ENCODE data around the gene MAD2L1BP. TPM values are rescaled to one million over a fixed set of nuclear protein-coding genes. Genes with fewer than 3 reads are reported as not detected.

MAD2L1BP gene
- total and polyA plus RNA-seq, 11 donors = 19.8 to 38.6 (median 26.6) TPM

DNA sequence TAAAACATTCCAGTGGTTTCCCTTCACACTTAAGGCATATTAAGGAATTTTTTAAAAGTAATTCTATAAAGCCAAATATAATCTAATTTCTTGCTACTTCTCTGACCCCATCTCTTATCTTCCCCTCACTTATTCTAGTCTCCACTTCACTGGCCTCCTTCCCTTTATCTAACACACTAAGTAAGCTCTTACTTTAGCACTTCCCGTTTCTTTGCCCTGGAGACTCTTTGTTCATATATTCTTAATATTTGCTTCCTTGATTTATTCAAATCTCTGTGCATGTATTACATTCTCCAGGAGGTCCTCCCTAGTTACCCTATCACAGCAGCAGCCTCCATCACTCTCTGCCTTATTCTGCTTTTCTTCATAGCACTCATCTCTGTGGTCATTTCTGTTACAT, 26.8 kb upstream of the MAD2L1BP start:
- H3K27me3 ChIP-seq = no peaks in the 10 kb centered on the region
- no peak overlapping the region for H3K4me3 ChIP-seq
- no peak overlapping the region for H3K27ac ChIP-seq
- H3K4me1 ChIP-seq = peaks cover 0 to 13% (median 0%) of the 10 kb centered on the region in 12 donors
- DNase-seq (no peak), ATAC-seq (no peak)
- intact Hi-C loops (cut with DNase I) = loop anchor here in 9 of 10 donors (1.0 to 10.0 kb wide), 9 partner anchors 58 to 473 kb away; partner anchors contain the start of gene VEGFA (in 1 of the 9)
- WGBS, 4 donors = 52 to 71% (median 65%) methylated on average over 1 of the region's 1 CpG
- no peak for TF ChIP-seq POLR2A (IDR thresholded peaks at IDR 0.05)
- TF ChIP-seq, protein P1, sequence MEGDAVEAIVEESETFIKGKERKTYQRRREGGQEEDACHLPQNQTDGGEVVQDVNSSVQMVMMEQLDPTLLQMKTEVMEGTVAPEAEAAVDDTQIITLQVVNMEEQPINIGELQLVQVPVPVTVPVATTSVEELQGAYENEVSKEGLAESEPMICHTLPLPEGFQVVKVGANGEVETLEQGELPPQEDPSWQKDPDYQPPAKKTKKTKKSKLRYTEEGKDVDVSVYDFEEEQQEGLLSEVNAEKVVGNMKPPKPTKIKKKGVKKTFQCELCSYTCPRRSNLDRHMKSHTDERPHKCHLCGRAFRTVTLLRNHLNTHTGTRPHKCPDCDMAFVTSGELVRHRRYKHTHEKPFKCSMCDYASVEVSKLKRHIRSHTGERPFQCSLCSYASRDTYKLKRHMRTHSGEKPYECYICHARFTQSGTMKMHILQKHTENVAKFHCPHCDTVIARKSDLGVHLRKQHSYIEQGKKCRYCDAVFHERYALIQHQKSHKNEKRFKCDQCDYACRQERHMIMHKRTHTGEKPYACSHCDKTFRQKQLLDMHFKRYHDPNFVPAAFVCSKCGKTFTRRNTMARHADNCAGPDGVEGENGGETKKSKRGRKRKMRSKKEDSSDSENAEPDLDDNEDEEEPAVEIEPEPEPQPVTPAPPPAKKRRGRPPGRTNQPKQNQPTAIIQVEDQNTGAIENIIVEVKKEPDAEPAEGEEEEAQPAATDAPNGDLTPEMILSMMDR (IDR thresholded peaks at IDR 0.05) = no peak
- no peaks in the 10 kb centered on the region for H3K9me3 ChIP-seq
- H3K36me3 ChIP-seq = peaks cover 0 to 93% (median 69%) of the 10 kb centered on the region in 9 donors

DNA sequence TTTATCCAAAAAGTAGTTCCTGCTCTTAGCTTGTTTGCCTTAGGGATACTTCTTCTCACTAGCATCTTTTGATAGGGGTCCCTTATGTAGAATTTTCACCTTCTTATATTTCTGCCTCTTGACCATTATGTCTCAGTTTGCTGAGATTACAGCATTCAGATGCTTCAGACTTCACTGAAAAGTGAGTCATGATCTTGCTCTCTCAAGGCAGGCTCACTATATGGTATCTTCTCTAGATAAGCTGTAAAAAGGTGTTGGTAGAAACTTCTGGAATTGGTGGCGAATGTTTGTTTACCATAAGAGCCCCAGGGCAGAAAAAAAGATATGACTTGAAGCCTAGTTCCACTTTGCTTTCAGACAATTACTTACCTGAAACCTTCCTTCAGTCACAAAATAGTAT, 26.2 kb upstream of the MAD2L1BP start:
- intact Hi-C loops (cut with DNase I) = loop anchor here in 8 of 10 donors (2.0 to 10.0 kb wide), 8 partner anchors 57 to 473 kb away; partner anchors contain the start of gene VEGFA (in 1 of the 8)
- no peak overlapping the region for H3K27ac ChIP-seq
- peaks cover 0 to 13% (median 0%) of the 10 kb centered on the region in 12 donors for H3K4me1 ChIP-seq
- 89 to 100% (median 92%) methylated on average over 1 of the region's 1 CpG for WGBS, 4 donors
- DNase-seq (no peak), ATAC-seq (no peak)
- TF ChIP-seq, protein P1 (IDR thresholded peaks at IDR 0.05) = no peak
- no peak for TF ChIP-seq POLR2A (IDR thresholded peaks at IDR 0.05)
- no peaks in the 10 kb centered on the region for H3K27me3 ChIP-seq
- no peak overlapping the region for H3K4me3 ChIP-seq
- H3K9me3 ChIP-seq = no peaks in the 10 kb centered on the region
- peaks cover 0 to 93% (median 69%) of the 10 kb centered on the region in 9 donors for H3K36me3 ChIP-seq

DNA sequence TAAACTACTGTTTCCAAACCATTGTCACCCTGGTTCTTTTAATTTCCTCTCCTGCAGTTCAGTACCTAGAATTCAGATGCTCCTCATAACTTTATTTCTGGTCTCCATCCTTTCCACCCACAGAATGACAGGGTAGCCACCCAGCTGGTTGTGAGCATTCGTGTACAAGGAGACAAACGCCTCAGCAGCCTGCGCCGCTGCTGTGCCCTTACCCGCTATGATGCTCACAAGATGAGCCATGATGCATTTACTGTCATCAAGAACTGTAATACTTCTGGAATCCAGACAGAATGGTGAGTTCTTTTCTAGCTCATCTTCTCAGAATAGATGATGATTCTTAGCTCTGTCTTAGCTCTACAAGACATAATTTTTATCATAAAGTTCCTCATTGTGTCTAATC, 25.2 kb upstream of the MAD2L1BP start:
- peaks cover 0 to 13% (median 0%) of the 10 kb centered on the region in 12 donors for H3K4me1 ChIP-seq
- no peak for DNase-seq
- peaks cover 0 to 91% (median 68%) of the 10 kb centered on the region in 9 donors for H3K36me3 ChIP-seq
- TF ChIP-seq POLR2A (IDR thresholded peaks at IDR 0.05) = no peak
- TF ChIP-seq, protein P1 (IDR thresholded peaks at IDR 0.05) = no peak
- no peak overlapping the region for H3K27ac ChIP-seq
- intact Hi-C loops (cut with DNase I) = no loop called here
- H3K9me3 ChIP-seq = no peaks in the 10 kb centered on the region
- 92 to 97% (median 96%) methylated on average over 5 of the region's 5 CpGs for WGBS, 4 donors
- no peak overlapping the region for H3K4me3 ChIP-seq
- no peak for ATAC-seq
- no peaks in the 10 kb centered on the region for H3K27me3 ChIP-seq

DNA sequence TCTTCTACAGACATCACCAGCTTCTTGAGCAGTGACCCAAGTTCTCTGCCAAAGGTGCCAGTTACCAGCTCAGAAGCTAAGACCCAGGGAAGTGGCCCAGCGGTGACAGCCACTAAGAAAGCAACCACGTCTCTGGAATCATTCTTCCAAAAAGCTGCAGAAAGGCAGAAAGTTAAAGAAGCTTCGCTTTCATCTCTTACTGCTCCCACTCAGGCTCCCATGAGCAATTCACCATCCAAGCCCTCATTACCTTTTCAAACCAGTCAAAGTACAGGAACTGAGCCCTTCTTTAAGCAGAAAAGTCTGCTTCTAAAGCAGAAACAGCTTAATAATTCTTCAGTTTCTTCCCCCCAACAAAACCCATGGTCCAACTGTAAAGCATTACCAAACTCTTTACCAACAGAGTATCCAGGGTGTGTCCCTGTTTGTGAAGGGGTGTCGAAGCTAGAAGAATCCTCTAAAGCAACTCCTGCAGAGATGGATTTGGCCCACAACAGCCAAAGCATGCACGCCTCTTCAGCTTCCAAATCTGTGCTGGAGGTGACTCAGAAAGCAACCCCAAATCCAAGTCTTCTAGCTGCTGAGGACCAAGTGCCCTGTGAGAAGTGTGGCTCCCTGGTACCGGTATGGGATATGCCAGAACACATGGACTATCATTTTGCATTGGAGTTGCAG, 21.8 kb upstream of the MAD2L1BP start:
- peaks cover 0 to 84% (median 61%) of the 10 kb centered on the region in 9 donors for H3K36me3 ChIP-seq
- intact Hi-C loops (cut with DNase I) = no loop called here
- no peak for ATAC-seq
- no peak overlapping the region for H3K4me3 ChIP-seq
- TF ChIP-seq, protein P1 (IDR thresholded peaks at IDR 0.05) = no peak
- no peak for TF ChIP-seq POLR2A (IDR thresholded peaks at IDR 0.05)
- 95 to 98% (median 96%) methylated on average over 6 of the region's 6 CpGs for WGBS, 4 donors
- H3K27me3 ChIP-seq = no peaks in the 10 kb centered on the region
- DNase-seq = no peak
- no peak overlapping the region for H3K27ac ChIP-seq
- H3K4me1 ChIP-seq = peaks cover 0 to 4% (median 0%) of the 10 kb centered on the region in 12 donors
- H3K9me3 ChIP-seq = no peaks in the 10 kb centered on the region
